Mucosa of gallbladder (tissue), 1 donor: Measurements from ENCODE around the gene AOPEP. TPM values are rescaled to one million over a fixed set of nuclear protein-coding genes. Genes with fewer than 3 reads are reported as not detected.

Source experiments
- DNase-seq: peaks from one replicate; pipeline ENCODE4 v3.0.0-alpha.2; 2020; ENCODE audit warnings: low spot score
- total RNA-seq: library from RNA; stranded (reverse); gene quantifications from one replicate; pipeline ENCODE4 v1.2.1, GENCODE V29; 2021
- donor health status: DM: no; HTN: no; CAD: no.

Gene AOPEP
- total RNA-seq, 1 donor from 2014 or later = 105 TPM

DNA sequence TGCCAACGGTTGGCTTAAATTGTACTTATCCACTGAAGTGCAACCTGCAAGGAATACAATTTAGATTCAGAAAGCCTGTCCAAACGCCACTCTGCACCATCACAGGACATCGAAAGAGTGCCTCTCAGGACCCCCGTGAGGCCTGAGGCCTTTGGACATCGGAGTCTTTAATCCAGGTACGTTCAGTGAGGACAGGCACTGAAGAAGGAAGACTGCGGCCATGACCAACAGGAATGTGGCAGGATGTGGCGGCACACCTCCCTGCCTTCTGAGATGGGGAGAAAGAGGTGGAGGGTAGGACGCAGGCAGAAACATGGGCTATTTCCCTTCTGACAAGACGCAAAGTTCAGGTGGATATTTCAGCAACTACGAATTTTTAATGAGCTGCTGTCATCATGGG, 385.2 kb downstream of the AOPEP start:
- no peak for DNase-seq

DNA sequence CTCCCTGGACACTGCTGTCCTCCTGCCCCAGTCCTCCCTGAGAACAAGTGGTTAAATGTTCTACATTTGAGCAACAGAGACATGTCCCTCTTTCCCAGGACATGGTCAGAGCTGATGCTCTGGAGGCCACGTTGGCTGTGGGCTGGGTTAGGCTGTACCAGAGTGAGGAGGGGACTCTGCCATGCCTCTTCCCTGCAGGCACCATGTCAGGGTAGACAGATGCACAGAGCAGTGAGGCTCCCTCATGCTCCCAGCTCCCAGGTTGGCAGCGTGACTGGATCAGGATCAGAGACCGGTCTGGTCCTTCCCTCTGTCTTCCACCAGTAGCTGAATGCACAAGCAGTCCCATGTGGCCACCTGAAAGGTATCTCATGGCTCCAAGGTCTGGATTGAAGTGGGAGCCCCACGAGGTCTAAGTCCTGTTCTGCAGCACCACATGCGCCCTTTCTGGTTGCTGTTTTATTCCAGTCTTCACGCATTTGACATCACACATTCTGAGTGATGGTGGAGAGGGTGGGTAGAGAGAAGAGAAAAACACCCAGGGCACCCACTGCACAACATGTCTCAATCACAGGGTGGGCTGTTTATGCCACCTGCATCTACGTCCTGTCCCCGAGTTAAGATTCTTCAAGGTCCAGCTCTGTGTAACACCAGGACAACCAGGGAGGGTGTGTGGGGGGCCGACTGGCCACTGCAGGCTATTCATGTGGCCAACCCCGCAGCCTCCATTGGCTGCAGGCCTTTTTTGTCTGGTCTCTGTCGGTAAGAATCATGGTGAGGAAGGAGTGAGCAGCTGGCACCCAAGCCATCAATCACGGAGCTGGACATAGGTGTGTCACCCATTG, 386.2 kb downstream of the AOPEP start:
- DNase-seq = no peak

GRCh38 chr9:95115104-95115503, 388.6 kb downstream of the AOPEP start:
- DNase-seq = no peak

DNA sequence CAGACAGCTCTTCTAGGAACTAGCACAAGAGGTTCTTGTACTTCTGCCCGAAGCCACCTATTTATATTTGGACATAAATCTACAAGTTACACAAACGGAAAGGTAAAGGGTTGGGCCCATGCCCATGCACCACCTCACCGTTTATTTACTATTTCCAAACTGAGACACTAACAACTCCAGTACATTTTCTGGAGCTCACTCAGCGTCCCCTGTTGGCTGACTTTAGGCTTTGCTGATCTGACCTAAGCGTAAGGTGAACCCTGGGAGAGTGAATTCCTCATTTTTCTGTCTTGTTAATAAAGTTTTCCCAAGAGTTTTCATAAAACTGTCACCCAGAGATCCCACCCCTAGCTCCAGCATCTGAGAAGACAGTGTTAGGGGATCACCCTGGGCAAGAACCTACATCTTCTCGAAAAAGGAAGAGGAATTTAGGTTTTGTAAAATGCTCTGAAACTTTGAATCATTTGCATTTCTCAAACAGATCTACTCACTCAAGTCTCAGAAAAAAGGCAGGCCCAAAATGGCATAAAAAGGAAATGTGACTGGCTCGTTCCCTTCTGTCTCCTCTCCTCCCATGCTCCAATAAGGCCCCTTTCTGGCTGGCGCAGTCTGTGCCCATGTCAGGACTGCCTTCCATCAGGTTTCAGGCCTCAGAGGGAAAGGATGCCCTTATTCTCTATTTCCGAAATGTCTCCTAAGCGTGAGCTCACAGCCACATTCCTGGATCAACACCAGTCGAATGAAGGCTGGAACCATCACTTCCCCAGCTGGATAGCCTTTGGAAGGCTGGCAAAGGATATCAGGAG, 389.7 kb downstream of the AOPEP start:
- no peak for DNase-seq

DNA sequence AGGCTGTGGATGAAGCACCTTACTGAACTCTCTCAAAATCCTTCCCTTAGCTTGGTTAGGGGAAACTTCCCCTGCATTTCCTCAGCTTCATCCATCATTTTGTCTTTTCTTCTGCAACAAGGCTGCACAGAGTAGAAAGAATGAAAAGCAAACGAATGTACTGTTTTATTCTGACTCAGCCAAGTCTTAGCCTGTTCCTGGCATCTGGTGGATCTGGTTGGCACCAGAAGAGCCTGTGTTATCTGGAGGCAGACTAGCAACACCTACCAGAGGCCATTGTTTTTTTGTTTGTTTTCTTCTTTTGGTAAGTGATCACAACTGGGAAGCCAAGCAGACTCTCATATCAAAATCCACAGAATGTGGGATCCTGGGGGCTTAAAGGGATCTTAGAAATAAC, 390.3 kb downstream of the AOPEP start:
- no peak for DNase-seq

DNA sequence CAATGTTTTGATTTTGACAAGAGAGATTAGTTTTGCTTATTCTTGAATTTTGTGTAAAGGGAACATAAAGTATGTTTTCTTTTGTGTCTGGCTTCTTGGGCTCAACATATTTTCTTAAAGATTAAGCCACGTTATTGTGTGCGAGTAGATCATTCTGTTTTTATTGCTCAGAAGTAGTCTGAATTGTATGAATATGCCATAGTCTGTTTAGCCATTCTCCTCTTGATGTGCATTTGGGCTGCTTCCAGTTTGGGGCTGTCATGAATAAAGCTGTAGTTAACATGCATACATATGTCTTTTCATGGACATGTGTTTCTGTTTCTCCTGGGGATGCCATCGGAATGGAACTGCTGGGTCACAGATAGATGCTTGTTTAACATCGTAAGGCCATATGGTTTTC, 392.1 kb downstream of the AOPEP start:
- no peak for DNase-seq

- no peak for DNase-seq
Measured at GRCh38 chr9:95120781-95121370, 394.4 kb downstream of the AOPEP start.

DNA sequence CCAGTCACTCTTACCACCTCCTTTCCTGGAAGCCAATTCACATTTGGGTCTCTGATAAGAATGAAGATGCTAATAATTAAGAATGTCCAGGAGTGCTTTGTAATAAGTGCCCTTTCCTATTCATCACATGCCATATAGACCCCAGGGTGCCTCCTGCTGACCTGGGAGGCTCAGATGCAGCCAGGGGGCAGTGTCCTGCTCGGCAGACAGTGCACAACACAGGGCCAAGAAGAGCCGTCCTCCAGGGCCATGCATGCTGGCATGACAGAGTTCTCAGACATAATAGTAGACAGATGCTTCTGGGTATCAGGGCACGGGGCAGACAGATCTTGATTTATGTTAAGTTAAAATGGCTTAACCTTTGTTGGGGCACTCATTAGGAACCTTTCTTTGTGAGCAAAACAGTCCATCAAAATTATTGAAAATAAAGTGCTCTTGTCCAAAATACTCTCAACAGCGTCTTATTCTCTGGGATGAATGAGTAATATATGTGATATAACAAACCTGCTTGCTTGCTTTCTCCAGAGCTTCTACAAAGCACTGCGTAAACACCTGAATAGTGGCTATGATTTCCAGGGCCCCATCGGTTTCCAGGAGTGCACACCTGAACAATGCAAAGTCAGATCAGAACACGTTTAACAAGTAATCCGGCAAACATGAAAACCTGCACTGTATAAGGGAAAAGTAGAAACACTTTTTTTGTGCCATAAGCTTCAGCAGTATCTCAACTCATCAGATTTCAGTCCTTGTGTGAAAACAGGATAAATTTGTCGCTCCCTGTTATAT, 398.3 kb downstream of the AOPEP start:
- DNase-seq = no peak

GRCh38 chr9:95125652-95126051, 399.2 kb downstream of the AOPEP start:
- DNase-seq = no peak

DNA sequence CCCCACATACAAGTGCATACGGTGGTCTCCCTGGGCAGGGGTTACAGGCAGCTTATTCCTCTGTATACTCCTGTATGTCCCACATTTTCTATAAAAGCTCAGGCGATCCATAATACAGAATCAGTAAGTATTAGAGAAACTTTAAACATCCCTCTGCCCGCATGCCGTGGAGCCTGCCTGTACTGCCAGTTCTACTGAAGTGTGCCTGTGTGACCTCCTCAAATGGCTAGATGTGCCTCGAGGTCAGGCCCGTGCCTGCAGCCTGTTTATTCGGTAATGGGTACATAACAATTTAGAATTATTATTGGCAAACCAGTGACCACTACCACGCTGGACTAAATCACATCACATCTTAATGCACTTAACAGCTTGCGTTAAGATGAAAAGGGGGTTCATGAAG, 400.2 kb downstream of the AOPEP start:
- no peak for DNase-seq

DNA sequence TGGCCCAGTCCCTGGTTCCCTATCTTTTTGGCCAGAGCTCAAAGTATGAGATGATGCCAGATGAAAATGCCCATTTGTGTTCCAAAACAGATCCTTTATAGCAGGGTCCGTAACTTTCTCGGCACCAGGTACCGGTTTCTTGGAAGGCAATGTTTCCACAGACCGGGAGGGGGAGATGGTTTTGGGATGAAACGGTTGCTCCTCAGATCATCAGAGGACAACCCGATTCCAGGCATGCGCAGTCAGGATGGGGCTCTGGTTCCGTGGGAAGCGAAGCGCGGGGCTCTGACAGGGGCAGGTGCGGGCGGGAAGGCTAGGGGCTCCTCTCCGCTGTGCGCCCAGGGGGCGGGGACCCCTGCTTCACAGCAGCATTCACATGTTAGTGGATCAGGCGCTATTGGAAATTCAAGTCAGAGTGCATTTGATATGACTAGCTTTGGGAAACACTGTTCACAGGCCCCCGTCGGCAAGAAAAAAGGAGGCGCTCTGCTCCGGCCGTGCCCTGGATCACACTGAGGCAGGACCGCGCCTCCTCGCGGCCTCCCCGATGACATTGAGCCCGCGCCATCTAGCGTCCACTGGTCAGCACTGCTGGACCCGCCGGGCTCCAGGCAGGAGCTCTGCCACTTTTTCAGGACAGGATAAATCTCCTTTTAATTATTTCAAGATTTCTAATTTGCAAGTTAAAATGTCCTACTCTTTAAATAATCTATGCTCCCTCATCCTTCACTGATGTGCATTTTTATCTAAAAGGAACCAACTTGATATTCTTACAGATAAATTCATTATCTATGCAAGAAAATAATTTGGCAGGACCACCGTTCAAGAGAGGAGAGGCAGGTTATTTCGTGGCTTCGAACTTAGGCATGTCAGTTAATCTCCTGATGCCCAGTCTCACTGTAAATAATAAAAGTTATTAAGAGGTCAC, 401.0 kb downstream of the AOPEP start:
- DNase-seq = peak; percentile 84

- no peak for DNase-seq
Measured at GRCh38 chr9:95128177-95128524, 401.7 kb downstream of the AOPEP start.

GRCh38 chr9:95129476-95130291, 403.2 kb downstream of the AOPEP start:
- DNase-seq = no peak

- DNase-seq = no peak
Measured at GRCh38 chr9:95130484-95130883, 404.0 kb downstream of the AOPEP start.

GRCh38 chr9:95131023-95131943, 404.8 kb downstream of the AOPEP start:
- DNase-seq = peak; percentile 80

DNA sequence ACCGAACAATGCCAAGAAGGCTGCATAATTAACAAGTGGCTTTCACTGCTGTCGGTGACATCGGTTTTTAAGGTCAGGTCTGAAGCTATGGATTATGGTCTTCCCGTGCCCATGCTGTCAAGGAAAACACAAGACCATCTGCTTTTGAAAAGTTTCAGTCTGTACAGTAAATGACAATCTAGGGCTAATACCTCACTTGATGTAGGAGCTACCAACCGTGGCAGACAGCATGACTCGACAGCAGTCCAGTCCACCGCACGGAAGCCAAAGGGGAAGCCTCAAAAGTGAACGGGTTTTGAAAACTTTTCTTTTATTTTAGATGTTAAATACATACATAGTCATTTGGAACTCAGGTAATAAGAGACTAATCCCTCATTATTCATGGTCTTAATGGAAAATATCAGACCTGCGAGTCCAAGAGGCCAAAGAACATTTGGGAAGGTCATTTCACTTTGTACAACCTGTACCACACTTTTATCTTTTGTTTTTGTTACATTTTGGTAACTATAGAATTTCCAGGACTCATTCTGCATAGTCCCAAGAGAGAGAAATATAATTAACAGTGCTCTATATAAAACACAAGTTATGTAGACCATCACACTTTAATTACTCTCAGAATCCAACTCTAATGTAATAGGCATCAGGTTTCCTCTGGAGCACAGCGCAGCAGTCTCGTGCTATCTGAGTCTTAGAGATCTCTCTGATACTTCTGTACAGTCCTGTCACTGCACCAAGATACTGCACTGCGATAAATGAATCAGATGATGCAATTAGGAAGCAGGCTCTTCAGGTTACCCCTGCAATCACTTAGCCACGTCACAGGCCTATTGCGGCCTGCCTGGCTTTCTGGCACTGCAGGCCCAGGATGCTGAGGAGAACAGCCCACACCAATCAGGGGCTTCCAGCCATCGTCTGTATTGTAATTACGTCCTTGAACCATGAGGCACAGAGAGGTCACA, 406.1 kb downstream of the AOPEP start:
- DNase-seq = no peak

DNA sequence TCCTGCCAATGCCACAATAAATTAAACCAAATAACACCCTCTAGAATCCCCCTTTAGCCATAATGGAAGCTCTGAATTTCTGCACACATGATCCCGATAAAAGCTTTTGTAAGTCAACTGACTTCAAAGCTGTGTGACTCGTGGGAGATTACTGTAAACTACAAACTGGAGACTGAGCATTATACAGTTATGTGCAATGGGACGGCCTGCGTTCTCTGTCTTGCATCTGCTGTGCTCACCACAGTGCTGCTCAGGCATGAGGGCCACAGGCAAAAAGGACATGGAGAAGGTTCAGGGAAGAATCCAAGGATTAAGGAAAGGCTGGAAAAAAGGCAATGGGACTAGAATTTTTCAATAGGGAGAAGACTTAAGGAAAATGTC, 406.8 kb downstream of the AOPEP start:
- DNase-seq = no peak

DNA sequence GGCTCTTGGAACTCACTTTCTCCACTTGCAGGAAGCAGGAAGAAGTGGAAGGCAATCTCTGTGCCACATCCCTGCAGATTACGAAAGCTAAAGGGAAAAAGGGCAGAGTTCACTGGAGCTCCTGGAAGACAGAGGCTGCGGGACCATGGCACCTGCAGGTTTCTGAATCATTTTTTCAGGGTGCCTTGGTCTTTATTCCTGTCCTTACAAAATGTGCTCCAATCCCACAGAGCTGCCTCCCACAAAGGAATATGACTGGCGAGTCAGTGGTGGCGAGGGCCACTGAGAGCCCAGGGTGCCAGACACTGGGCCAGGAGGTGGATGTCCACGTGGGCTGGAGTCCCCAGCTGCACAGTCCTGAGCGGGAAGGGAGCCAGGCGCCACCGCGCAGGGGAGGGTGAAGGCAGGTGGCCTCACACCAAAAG, 408.0 kb downstream of the AOPEP start:
- no peak for DNase-seq
